ENCODE data around the gene PSMB9. TPM values are rescaled to one million over a fixed set of nuclear protein-coding genes. Genes with fewer than 3 reads are reported as not detected.

PSMB9 gene
- total and polyA plus RNA-seq, 2 experiments from 2014 or later, result 2.8 to 5.5 TPM

GRCh38 chr6:32862725-32863124 is 8.7 kb downstream of the PSMB9 start (continued):
- no peak for TF ChIP-seq REST (IDR thresholded peaks at IDR 0.05; ENCODE audit: unreplicated experiment)
- TF ChIP-seq EZH2 (IDR thresholded peaks at IDR 0.05; ENCODE audit: low read depth, unreplicated experiment), result no peak

DNA sequence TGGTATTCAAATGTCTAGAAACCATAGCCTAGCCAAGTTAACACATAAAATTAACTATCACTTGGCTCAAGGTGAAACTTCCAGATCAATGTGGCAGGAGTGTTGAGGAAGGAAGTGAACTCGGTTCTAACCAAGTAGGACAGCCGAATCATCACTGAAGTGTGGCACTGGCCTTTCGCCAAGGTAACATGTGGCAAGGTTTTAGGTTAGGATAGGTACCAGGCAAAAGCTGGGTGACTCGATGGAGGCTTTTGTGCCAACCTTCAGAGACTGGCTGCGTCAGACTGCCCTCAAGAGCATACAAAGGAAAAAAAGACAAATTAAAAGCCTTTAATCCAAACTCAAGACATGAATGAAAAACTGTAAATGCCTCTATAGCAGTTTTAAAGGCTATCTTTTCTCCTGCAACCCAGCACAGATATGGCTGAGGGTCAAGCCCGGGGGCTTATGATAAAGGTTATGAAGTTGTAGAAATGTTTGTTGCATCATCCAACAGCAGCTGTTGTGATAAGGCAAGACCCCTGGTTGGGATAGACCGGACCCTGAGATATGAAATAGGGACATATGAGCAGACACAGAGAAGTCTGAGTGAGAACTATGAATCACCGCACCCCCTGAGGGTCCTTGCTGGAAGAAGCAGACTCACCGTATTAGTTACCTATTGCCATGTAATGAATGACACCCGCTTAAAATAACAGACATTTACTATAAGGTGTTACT is 11.9 kb downstream of the PSMB9 start:
- Mint-ChIP-seq H3K36me3 (ENCODE audit: low read depth) (no peaks in the 10 kb centered on the region), H3K4me1 (peaks cover 7% of the 10 kb centered on the region), H3K27ac (no peak overlapping the region), H3K27me3 (ENCODE audit: insufficient read depth, low read depth, poor library complexity) (peaks cover 7% of the 10 kb centered on the region), H3K4me3 (no peak overlapping the region), H3K9me3 (no peaks in the 10 kb centered on the region)
- ATAC-seq (no peak), DNase-seq (ENCODE audit: low spot score) (no peak)
- no peak overlapping the region for H3K4me3 ChIP-seq
- H3K36me3 ChIP-seq (ENCODE audit: insufficient read depth), result no peaks in the 10 kb centered on the region
- no peaks in the 10 kb centered on the region for H3F3A ChIP-seq (replicated peaks; ENCODE audit: low read depth)
- no peaks in the 10 kb centered on the region for H3K27me3 ChIP-seq (ENCODE audit: insufficient read depth)
- H3K9me2 ChIP-seq (ENCODE audit: insufficient read depth), result no peaks in the 10 kb centered on the region
- no peak overlapping the region for H2AFZ ChIP-seq
- H3K4me2 ChIP-seq, result no peak overlapping the region
- H4K20me1 ChIP-seq (replicated peaks; ENCODE audit: insufficient read depth), result no peaks in the 10 kb centered on the region
- H3K4me1 ChIP-seq (ENCODE audit: insufficient read depth), result no peaks in the 10 kb centered on the region
- H3K79me2 ChIP-seq (replicated peaks; ENCODE audit: insufficient read depth), result no peaks in the 10 kb centered on the region
- no peak overlapping the region for H3K27ac ChIP-seq (ENCODE audit: low read depth)
- TF ChIP-seq EZH2phosphoT487 (IDR thresholded peaks at IDR 0.05; ENCODE audit: unreplicated experiment) (no peak), STAT1 (IDR thresholded peaks at IDR 0.05; ENCODE audit: unreplicated experiment) (no peak), REST (IDR thresholded peaks at IDR 0.05; ENCODE audit: unreplicated experiment) (no peak), ZNF462 (CRISPR knock-in tag; IDR thresholded peaks at IDR 0.05) (no peak), ZNF114 (CRISPR knock-in tag; IDR thresholded peaks at IDR 0.05) (no peak), CTCF (conservative IDR thresholded peaks at IDR 0.05; ENCODE audit: low read depth in 2 of 2) (no peak), POLR2AphosphoS5 (IDR thresholded peaks at IDR 0.05; ENCODE audit: low read depth) (no peak), NANOG (IDR thresholded peaks at IDR 0.05; ENCODE audit: borderline replicate concordance) (no peak)
